ENCODE results near the gene CEP68.

DNA sequence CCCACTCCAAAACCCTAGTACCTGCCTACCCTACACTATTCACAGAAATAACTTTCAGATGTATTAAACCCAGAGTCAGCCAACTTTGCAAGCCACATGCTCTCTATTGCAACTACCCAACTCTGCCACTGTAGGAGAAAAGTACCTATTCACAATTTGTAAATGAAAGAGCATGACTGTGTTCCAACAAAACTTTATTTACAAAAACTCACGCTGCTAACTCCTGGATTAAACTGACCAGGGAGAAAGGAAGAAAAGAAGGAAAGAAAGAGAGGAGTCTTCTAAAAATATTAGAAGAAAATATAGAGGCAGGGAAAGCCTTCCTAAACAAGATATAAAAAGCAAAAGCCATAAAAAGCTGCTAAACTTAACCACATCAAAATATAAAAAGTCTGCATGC lies 42.4 kb upstream of the CEP68 start:
- TF ChIP-seq, protein P1, sequence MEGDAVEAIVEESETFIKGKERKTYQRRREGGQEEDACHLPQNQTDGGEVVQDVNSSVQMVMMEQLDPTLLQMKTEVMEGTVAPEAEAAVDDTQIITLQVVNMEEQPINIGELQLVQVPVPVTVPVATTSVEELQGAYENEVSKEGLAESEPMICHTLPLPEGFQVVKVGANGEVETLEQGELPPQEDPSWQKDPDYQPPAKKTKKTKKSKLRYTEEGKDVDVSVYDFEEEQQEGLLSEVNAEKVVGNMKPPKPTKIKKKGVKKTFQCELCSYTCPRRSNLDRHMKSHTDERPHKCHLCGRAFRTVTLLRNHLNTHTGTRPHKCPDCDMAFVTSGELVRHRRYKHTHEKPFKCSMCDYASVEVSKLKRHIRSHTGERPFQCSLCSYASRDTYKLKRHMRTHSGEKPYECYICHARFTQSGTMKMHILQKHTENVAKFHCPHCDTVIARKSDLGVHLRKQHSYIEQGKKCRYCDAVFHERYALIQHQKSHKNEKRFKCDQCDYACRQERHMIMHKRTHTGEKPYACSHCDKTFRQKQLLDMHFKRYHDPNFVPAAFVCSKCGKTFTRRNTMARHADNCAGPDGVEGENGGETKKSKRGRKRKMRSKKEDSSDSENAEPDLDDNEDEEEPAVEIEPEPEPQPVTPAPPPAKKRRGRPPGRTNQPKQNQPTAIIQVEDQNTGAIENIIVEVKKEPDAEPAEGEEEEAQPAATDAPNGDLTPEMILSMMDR (IDR thresholded peaks at IDR 0.05) = no peak
- TF ChIP-seq POLR2A (IDR thresholded peaks at IDR 0.05) = no peak

All from heart left ventricle (tissue), 13 donors.